Left cardiac atrium (tissue), 4 donors: Measurements from ENCODE around the gene VCAM1. TPM values are rescaled to one million over a fixed set of nuclear protein-coding genes. Genes with fewer than 3 reads are reported as not detected.
A peak's percentile ranks its signal among the peaks of the same experiment; 100 is the strongest.
"Not testable (repeated sequence)": the region's sequence is repeated elsewhere in the genome, so short reads cannot be mapped to it uniquely, and the experiment has no call there.

Source experiments
- ATAC-seq, 2 donors: fragments of 200-7000 bp; cut with Tn5 transposase; one replicate each; pipeline ENCODE4 v1.9.1; 2020; ENCODE audit warnings: mild to moderate bottlenecking in 2 of 2, moderate library complexity in 2 of 2
- DNase-seq: peaks from one replicate; pipeline ENCODE4 v3.0.0-alpha.2; 2020
- intact Hi-C, 2 donors: fragments of 100-400 bp; cut with DNase I; formaldehyde crosslinking; loops; one replicate each; pipeline versions ENCODE4 v1.14.1 to v1.15.1; 2022 to 2023
- long read RNA-seq: library from polyadenylated mRNA; unstranded; transcript quantifications from one replicate; pipeline ENCODE4 v2.0.0, GENCODE V29; 2021
- total RNA-seq, 2 donors: library from RNA; stranded (reverse); fragmentation: NEBNext Ultra II Directional; extraction: Animal tissue kit (Norgen Biotek cat#: 25700); gene quantifications; one replicate each; pipeline ENCODE4 v1.2.1, GENCODE V29; 2021
- donor health status: DM: no; HTN: yes; CAD: no.
- donor health status: DM: no; HTN: yes; CAD: no; lungs with severe emphysema.
- donor health status: DM: yes; HTN: yes; CAD: no.
- donor health status: Dilated cardiomyopathy.

The VCAM1 gene
- 10 to 100 TPM in 1 of 2 donors, 1 to 10 TPM in 1; 7.6 to 10.2 TPM for total RNA-seq
- long read RNA-seq, transcript VCAM1-201 (9 exons, 3,083 nt): major isoform, 11 of 16 reads
- long read RNA-seq, partial matches to known transcripts: 2 of 16 reads
- long read RNA-seq, other reads (novel, unspliced or antisense): 1 of 16 reads

- intact Hi-C loops: no loop called here
- DNase-seq: peak; percentile 27
Observed at GRCh38 chr1:100719490-100719889, at the start of gene VCAM1. Gene VCAM1, plus strand, starts transcription at chr1:100719742. Its CDS starts 119 bp downstream, at chr1:100719861.

GRCh38 chr1:100670083-100670482 lies 49.5 kb upstream of the VCAM1 start:
- intact Hi-C loops: no loop called here
- ATAC-seq: no peak
- DNase-seq: no peak

More at GRCh38 chr1:100719490-100719889, at the start of gene VCAM1:
- peak; percentile 35 to 38 for ATAC-seq

GRCh38 chr1:100671601-100672000 lies 47.9 kb upstream of the VCAM1 start:
- DNase-seq (no peak), ATAC-seq (peak in 1 of 2 donors; percentile 17)
- intact Hi-C loops: no loop called here

GRCh38 chr1:100683448-100684349 lies 35.8 kb upstream of the VCAM1 start:
- intact Hi-C loops: no loop called here
- ATAC-seq (no peak), DNase-seq (no peak)

- intact Hi-C loops: no loop called here
- no peak for ATAC-seq
Observed at GRCh38 chr1:100699744-100700143, 19.8 kb upstream of the VCAM1 start.

GRCh38 chr1:100700586-100700985 lies 19.0 kb upstream of the VCAM1 start:
- DNase-seq (no peak), ATAC-seq (no peak)
- intact Hi-C loops: no loop called here

More at GRCh38 chr1:100699744-100700143, 19.8 kb upstream of the VCAM1 start:
- no peak for DNase-seq

- DNase-seq (no peak), ATAC-seq (no peak)
- intact Hi-C loops: no loop called here
Observed at GRCh38 chr1:100703052-100703451, 16.5 kb upstream of the VCAM1 start.

GRCh38 chr1:100703716-100704115 lies 15.8 kb upstream of the VCAM1 start:
- intact Hi-C loops: no loop called here
- ATAC-seq: no peak
- no peak for DNase-seq

- DNase-seq (no peak), ATAC-seq (no peak)
- intact Hi-C loops: no loop called here
Observed at GRCh38 chr1:100704473-100704872, 15.1 kb upstream of the VCAM1 start.

- intact Hi-C loops: no loop called here
- ATAC-seq (no peak), DNase-seq (no peak)
Observed at GRCh38 chr1:100706296-100706695, 13.2 kb upstream of the VCAM1 start.

- ATAC-seq: no peak
- no peak for DNase-seq
- intact Hi-C loops: no loop called here
Observed at GRCh38 chr1:100706856-100707255, 12.7 kb upstream of the VCAM1 start.

GRCh38 chr1:100708476-100709062 lies 11.0 kb upstream of the VCAM1 start:
- intact Hi-C loops: no loop called here
- DNase-seq (no peak), ATAC-seq (peak; percentile 65)

GRCh38 chr1:100710906-100711682 lies 8.4 kb upstream of the VCAM1 start:
- intact Hi-C loops: no loop called here
- ATAC-seq (no peak), DNase-seq (no peak)

GRCh38 chr1:100713027-100713426 lies 6.5 kb upstream of the VCAM1 start:
- ATAC-seq, DNase-seq, intact Hi-C loops: not testable (repeated sequence)

- DNase-seq: no peak
- ATAC-seq: no peak
- intact Hi-C loops: no loop called here
Observed at GRCh38 chr1:100713626-100714025, 5.9 kb upstream of the VCAM1 start.

- DNase-seq (no peak), ATAC-seq (no peak)
- intact Hi-C loops: no loop called here
Observed at GRCh38 chr1:100714599-100714998, 4.9 kb upstream of the VCAM1 start.

- intact Hi-C loops: no loop called here
- no peak for DNase-seq
Observed at GRCh38 chr1:100717218-100717617, 2.3 kb upstream of the VCAM1 start.

GRCh38 chr1:100718581-100718980 lies 961 bp upstream of the VCAM1 start:
- DNase-seq (no peak), ATAC-seq (no peak)
- intact Hi-C loops: no loop called here

More at GRCh38 chr1:100717218-100717617, 2.3 kb upstream of the VCAM1 start:
- ATAC-seq: no peak

GRCh38 chr1:100720101-100720500 lies 559 bp downstream of the VCAM1 start:
- ATAC-seq (no peak), DNase-seq (no peak)
- intact Hi-C loops: no loop called here
